KBM-7 (cell line): Measurements from ENCODE around the gene SEMA4G.
A peak's percentile ranks its signal among the peaks of the same experiment; 100 is the strongest.

ENCODE experiments used
- DNase-seq: peaks from one replicate; pipeline ENCODE4 v3.0.0-alpha.2; 2015
- in situ Hi-C: fragments of 300-500 bp; cut with MboI; formaldehyde crosslinking; loops from 2 replicates; pipeline ENCODE4 v1.14.3; 2020; ENCODE audit warnings: low sequenced_read_pairs, low pct_unique_long_range_greater_than_20kb, mixed read lengths

The SEMA4G gene

DNA sequence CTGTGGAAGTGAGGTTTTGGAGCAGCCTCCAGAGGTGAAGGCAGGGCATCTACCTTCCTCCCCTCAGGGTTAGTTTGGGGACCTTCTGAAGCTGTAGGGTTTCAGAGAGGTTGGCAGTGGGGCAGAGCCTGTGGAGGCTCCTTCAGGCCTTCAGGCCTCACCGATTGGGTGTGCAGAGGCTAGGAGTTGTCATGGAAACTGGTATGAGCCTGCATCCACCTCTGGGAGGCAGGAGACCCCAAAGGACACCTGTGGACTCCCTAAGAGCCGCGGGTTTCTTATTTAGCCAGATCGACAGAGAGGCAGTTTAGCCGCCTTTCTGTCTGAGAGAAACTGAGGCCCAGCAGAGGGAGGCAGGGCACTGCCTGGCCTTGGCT, 32.3 kb downstream of the SEMA4G start:
- DNase-seq, result no peak
- in situ Hi-C loops, result no loop called here

DNA sequence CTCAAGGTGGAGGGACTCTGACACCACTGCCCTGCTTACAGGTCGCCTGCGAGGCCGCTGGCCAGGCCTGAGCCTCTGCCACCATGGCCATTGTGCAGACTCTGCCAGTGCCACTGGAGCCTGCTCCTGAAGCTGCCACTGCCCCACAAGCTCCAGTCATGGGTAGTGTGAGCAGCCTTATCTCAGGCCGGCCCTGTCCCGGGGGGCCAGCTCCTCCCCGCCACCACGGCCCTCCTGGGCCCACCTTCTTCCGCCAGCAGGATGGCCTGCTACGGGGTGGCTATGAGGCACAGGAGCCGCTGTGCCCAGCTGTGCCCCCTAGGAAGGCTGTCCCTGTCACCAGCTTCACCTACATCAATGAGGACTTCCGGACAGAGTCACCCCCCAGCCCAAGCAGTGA, 33.2 kb downstream of the SEMA4G start:
- in situ Hi-C loops, result no loop called here

DNA sequence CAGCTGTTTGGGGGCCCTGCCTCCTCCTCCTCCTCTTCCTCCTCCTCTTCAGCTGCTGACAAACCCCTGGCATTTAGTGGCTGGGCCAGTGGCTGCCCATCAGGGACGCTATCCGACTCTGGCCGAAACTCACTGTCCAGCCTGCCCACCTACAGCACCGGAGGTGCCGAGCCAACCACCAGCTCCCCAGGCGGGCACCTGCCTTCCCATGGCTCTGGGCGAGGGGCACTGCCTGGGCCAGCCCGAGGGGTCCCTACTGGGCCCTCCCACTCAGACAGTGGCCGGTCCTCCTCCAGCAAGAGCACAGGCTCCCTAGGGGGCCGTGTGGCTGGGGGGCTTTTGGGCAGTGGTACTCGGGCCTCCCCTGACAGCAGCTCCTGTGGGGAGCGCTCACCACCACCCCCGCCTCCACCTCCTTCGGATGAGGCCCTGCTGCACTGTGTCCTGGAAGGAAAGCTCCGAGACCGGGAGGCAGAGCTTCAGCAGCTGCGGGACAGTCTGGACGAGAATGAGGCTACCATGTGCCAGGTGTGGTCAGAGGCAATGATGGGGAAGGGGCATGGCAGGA, 34.4 kb downstream of the SEMA4G start:
- DNase-seq, result no peak
- in situ Hi-C loops, result no loop called here

More for the DNA sequence above, 33.2 kb downstream of the SEMA4G start:
- DNase-seq, result no peak

DNA sequence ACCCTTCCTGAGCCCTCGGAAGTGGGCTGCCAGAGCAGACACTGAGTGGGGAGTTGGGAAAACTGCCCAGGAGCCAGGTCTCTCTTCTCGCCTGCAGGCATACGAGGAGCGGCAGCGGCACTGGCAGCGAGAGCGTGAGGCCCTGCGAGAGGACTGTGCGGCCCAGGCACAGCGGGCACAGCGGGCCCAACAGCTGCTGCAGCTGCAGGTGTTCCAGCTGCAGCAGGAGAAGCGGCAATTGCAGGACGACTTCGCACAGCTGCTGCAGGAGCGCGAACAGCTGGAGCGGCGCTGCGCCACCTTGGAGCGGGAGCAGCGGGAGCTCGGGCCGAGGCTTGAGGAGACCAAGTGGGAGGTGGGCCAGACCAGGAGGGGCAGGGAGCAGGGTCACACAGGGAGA, 36.1 kb downstream of the SEMA4G start:
- in situ Hi-C loops, result no loop called here
- DNase-seq, result no peak

DNA sequence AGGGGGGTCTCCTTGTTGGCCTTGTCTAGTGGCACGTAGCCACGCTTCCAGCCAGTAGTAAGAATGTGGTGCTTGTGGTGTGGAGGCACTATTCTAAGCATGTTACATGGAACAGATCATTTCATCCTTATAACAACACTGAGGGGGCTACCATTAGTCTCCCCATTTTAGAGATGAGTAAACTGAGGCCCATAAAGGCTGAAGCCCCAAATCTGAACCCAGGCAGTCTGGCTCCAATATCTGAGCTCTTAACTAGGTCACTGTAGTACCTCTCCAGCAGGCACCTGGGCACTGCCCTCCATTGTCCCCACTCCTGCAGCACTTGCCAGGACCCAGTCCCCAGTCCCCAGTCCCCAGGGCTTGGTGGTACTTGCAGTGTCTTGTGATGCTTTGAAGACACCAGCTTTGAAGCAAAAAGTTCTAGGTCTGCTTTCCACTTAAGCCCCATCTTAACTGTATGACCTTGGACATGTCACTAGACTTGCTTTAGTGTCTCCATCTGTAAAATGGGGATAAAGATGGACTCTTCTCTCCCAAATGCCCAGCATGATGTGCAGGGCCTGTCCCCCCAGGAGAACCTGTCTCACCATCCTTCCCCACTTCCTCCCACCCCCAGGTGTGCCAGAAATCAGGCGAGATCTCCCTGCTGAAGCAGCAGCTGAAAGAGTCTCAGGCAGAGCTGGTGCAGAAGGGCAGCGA, 36.7 kb downstream of the SEMA4G start:
- DNase-seq, result no peak
- in situ Hi-C loops, result no loop called here

DNA sequence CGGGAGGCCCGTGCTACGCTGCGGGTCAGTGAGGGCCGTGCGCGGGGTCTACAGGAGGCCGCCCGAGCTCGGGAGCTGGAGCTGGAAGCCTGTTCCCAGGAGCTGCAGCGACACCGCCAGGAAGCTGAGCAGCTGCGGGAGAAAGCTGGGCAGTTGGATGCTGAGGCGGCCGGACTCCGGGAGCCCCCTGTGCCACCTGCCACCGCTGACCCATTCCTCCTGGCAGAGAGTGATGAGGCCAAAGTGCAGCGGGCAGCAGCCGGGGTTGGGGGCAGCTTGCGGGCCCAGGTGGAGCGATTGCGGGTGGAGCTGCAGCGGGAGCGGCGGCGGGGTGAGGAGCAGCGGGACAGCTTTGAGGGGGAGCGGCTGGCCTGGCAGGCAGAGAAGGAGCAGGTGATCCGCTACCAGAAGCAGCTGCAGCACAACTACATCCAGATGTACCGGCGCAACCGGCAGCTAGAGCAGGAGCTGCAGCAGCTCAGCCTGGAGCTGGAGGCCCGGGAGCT, 37.3 kb downstream of the SEMA4G start:
- DNase-seq, result no peak
- in situ Hi-C loops, result no loop called here

DNA sequence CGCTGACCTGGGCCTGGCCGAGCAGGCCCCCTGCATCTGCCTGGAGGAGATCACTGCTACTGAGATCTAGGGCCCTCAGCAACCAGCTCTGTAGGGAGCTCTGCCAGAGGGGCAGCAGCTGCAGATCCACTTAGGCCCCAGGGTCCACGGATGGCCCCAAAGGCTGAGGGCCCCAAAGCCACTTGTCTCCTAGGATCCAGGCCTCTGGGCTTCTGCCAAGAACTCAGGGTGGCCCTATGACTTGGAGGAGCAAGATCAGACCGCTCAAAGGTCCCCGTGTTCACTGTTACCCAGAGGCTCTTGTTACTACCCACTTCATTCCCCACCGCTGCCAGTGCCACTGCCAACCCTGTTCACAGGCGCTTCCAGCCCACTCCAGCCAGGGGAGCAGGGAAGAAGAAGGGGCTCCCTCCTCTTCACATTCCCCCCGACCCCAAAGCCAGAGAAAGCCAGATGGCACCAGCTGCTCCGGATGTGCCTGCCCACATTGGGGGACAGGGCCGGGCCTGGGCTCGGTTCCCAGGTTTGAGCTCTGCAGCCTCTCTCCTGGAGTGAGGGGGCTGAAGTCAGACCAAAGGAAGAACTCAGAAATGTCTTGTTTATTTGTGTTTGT, 37.9 kb downstream of the SEMA4G start:
- DNase-seq, result no peak
- in situ Hi-C loops, result no loop called here

DNA sequence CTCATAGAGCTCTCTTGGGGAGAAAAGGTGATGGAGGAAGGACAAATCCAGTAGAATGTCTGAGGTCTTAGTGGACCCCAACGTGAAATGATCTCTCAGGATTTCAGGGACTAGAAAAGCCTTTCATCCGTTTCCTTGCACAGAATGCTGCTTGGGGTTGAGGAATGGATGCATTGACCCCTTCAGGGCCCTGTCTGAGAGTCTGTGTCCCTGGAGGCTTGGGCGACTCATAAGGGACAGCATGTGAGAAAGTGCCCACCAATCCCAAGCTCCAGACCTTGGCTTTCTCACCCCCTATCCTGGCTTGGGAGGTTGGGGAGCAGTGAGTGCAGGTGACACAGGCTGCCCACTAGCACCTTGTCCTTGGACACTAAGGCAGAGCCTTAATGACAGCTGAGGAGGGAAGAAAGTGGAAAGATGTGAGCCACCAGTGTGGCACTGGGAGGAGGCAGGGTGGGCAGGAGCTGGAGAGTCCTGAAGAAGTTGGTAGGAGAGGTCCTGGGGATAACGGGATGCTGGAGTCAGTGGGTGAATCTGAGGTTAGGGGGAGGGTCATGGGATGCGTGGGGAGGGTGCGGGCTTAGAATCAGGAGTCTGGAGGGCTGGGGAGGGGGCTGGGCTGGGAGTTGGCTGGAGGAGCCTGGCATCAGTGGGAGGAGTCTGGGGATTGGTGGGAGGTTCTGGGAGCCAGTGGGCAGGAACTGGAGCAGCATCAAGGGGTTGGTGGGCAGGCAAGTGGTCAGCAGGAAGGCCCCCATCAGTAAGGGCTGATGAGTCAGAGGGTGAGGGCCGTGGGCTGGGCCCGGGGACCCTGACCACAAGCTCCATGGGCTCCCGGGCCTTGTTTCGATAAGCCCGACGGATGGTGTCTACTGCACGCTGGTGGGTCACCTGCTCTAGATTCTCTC, 38.9 kb downstream of the SEMA4G start:
- DNase-seq, result no peak
- in situ Hi-C loops, result no loop called here

DNA sequence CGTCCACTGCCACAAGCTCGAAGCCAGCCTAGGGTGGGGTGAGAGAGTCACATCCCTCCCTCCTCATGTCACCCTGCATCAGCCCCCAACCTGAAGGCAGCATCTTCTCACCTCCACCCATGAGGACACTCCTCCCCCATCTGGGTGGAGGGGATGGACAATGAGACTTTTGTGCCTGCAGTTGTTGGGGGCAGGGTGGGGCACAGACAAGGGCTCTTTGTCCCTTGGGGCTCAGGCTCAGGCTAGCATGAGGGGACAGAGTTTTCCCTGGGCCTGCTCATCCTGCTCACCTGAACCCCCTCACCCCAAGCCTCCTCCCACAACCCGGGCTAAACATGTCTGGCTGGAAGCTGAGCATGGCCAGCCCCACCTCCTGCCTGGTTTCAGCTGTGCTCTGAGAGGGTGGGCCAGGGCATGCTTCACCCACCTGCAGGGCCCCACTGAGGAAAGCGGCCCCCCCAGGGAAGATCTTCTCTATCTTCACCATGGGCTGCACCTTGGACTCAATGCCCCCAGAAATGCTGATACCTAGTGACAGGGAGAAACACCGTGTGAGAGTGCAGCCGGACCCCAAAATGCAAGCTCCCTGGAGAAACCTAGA, 39.6 kb downstream of the SEMA4G start:
- DNase-seq, result no peak
- in situ Hi-C loops, result no loop called here

DNA sequence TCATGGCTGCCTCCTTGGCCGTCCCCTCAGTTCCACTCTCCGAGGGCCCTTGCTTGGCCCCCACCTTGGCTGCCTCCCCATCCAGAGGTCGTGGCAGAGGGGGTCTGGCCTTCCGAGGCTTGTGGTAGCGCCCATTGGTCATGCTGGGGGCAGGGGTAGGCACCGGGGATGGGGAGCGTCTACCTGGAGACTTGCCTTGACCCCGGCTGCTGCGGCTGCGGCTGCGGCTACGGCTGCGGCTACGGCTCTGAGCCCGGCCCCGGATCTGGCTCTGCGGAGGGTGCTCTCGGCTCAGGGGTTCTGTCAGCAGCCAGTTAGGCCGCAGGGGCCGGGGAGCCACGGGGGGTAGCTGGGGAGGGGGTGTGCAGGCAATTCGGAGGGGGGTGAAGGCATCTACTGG, 41.0 kb downstream of the SEMA4G start:
- in situ Hi-C loops, result no loop called here
- DNase-seq, result no peak

DNA sequence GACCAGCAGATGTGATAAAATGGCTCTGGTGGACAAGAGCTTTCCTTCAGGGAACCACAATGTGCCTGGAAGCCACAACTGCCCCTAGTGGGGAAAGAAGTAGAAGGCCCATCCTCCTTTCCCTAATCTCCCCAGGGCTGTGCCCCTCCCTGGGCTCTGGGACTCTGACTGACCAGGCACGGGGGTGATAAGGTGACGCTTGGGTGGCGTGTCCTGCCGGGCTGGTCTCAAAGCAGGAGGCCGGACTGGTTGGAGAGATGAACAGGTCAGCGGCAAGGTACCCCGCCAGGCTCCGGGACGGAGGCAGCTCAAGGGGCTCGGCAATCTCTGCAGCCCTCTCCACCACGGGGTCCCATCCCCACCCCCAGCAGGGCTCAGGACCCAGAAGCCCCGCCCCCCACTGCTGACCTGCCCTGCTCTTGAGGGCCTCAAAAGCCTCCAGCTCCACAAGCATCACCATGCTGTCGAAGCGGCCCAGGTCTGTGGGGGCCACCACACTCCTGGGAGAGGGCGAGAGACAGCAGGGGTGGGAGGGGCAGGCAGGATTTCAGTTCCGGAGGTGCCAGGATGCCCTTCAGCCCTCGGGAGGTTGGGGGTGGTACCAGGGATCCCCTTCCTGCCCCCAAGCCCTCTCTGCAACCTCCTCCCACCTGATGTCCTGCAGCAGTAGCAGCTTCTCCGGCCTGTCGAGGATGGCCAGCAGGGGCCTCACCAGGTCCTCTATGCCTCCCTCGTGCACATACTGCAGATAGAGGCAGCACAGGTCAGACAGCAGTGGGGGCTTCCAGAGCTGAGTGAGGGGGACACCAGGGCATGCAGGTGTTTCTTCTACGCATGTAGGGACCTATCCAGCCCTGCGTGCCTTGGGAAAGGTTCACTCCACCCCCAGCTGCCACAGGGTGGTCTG, 42.5 kb downstream of the SEMA4G start:
- DNase-seq, result no peak
- in situ Hi-C loops, result no loop called here

DNA sequence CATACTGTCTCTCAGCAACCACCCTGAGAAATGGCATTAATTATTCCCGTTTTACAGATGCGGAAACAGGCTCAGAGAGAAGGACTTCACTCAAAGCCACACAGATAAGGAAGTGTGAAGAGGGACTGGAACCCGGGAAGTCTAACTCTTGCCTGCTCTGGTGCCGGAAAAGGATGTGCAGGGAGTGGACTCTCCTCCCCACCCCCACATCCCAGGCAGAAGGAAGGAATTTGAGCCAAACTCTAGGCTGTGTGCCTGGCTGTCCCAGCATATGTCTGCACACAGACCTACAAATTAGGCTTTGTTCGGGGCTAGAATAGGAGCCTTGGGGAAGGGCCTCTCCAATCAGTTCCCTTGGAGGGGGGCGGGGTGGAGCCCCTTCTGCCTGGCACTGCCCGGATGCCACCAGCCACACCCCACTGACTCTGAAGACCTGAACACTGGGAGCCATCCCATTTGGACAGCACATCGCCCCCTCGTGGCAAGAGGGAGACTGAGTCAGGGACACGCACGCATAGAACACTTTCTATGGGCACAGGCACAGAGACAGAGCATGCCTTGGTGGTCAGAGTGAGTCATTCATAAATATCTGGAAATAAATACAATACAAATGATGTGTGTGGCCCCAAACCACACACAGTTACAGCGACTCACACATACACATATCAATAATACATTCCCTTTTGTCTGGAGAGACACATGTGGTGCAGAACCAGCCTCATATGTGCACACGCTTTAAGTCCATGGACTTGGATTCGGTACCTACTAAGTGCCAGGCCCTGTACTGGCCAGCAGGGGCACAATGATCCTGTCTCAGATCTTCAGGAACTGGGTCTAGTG, 43.4 kb downstream of the SEMA4G start:
- DNase-seq, result peak; percentile 93
- in situ Hi-C loops, result no loop called here

DNA sequence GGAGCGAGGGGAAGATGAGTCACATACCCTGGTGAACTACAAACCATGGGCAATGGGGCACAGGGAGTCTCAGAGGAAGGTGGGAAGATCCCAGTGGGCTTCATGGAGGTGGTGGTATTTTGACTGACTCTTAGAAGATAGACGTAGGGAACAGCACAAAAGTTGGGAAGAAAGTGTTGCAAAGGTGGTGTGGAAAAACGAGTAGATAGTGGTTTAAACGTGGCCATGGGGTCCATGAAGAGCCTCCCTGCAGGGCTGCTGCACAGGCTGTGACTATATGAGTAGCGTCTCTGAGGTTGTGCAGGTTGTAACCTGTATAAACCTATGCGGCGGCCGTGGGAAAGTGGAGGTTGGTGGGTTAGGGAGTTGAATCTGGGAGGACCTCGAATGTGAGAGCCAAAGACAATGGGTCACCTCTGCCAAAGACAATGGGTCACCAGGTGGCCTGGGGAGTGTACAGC, 44.1 kb downstream of the SEMA4G start:
- in situ Hi-C loops, result no loop called here
- DNase-seq, result no peak

DNA sequence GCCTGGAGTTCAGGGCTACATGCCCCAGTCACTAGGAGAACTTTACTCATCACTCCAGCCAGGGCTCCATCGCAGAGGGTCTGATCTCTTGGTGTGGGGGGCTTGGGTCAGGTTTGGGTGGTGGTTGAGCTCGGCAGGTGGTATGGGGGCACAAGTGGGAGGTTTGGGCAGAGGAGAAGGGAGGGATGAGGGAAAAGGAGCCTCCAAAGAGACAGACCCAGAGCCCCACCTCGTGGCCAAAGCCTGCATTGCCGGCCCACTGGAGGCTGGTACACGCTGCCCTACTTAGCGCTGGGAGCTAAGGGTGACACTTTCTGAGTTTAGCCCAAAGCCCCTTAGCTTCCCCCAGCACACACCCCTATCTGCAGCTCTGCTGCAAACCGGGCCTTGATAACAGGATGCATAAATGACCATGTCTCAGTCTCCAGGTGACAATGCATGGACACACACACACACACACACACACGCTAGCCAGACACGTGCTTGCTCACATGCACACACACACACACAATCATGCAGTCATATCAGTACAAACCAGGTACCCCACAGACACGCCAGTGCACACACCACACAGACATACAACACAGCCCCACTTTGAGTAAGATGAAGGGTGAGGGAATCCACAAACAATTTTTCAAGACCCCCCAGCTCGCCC, 45.1 kb downstream of the SEMA4G start:
- in situ Hi-C loops, result no loop called here
- peak; percentile 86 for DNase-seq

DNA sequence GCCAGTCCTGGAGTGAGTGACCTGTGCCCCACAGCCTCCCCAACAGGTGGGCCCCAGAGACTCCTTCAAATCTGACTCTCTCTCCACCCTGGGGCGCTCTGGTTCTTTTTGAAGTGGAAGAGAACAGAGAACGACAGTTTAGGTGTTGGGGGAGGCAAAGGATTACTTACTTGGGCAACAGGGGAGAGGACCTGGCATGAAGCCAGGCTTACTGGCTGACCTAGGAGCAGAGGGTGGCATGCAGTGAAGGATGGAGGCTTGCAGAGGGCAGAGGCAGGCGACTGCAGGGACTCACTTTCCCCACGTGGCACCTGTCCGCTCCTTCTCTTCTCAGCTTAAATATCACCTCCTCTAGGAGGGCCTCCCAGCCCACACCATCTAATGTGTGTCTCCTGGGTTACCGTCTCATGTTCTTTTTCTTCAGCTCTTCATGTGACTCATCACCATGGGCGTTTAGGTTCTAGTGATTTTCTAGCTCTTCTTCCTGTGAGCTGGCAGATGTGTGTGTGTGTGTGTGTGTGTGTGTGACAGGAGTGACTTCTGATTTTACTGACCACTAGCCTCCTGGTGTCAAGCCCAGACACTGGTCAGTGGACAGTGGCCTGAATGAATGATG, 45.8 kb downstream of the SEMA4G start:
- no peak for DNase-seq
- in situ Hi-C loops, result no loop called here

DNA sequence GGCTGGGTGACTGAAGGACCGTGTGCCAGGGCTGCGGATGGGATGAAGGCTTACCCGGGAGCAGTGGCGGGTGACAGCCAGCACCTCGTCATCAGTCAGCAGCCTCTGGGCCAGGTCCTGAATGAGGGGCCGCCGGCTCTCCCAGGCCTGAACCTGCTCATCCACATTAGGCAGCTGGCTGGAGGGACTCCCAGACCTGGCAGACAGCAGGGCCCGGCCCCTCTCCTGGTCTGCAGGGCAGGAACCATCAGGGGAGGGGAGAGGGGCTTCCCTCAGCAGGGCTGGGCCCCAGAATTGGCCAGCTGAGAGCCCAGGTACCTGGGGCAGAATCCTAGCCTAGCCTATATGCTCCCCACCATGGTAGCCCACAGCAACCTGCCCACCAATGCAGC, 46.3 kb downstream of the SEMA4G start:
- DNase-seq, result no peak

DNA sequence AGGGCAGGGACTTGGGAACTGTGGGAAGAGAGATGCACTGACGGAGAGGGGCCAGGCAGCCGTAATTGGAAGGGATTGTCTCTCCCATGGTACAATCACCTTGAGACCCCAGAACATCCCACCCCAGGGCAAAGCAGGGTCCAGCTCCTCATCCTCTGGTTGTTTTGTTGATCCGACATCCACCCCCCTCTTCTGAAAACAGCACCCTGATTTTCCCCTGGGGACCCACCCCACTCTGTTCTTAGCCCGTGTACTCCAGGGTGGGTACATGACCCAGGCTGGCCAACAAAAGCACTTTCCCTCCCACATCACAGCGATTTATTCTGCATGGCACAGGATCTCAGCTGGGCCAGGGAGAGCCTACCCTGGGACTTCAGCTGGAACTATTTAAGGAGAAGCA, 47.5 kb downstream of the SEMA4G start:
- in situ Hi-C loops, result no loop called here

More for the DNA sequence above, 46.3 kb downstream of the SEMA4G start:
- in situ Hi-C loops, result no loop called here

More for the DNA sequence above, 47.5 kb downstream of the SEMA4G start:
- no peak for DNase-seq
